HepG2 (cell line): ENCODE results near the gene RBL1. TPM values are rescaled to one million over a fixed set of nuclear protein-coding genes. Genes with fewer than 3 reads are reported as not detected.

Experiments
- FOXK1 ChIP-seq: sonication (generic); formaldehyde crosslinking; IDR thresholded peaks from 2 replicates; pipeline ENCODE4 v1.4.0; 2020; ENCODE audit warnings: low read depth, missing genetic modification reagents, borderline replicate concordance
- HNRNPH1 ChIP-seq: fragments of 200-400 bp; formaldehyde crosslinking; optimal IDR thresholded peaks from 2 replicates; pipeline ENCODE3; 2017; ENCODE audit warnings: mild to moderate bottlenecking, low read depth, low read length
- PAF1 ChIP-seq: IDR thresholded peaks from 2 replicates; pipeline ENCODE4 v1.6.1; 2016; ENCODE audit warnings: missing genetic modification reagents, missing compliant biosample characterization
- PAX8 ChIP-seq: sonication (generic); formaldehyde crosslinking; IDR thresholded peaks from 2 replicates; pipeline ENCODE4 v1.8.0; 2022; ENCODE audit warnings: mild to moderate bottlenecking, missing genetic modification reagents, borderline replicate concordance
- RFX1 ChIP-seq: fragments of 450-650 bp; IDR thresholded peaks from 2 replicates; pipeline ENCODE4 v1.6.1; 2017
- SOX13 ChIP-seq, 3 experiments: fragments of 450-650 bp in 1 of 3; sonication (generic) in 1 of 3; formaldehyde crosslinking in 1 of 3; IDR thresholded peaks in 2 of 3; conservative IDR thresholded peaks in 1 of 3; 2 replicates each; pipeline versions ENCODE4 v1.5.0 to v1.6.1; 2016 to 2020; ENCODE audit warnings: antibody characterized with exemption in 1 of 3, mild to moderate bottlenecking in 1 of 3, missing compliant biosample characterization in 1 of 3, missing genetic modification reagents in 1 of 3, moderate library complexity in 1 of 3
- SP140L ChIP-seq: sonication (generic); formaldehyde crosslinking; IDR thresholded peaks from 2 replicates; pipeline ENCODE4 v1.4.0; 2020; ENCODE audit warnings: missing genetic modification reagents, borderline replicate concordance
- TSC22D2 ChIP-seq: sonication (generic); formaldehyde crosslinking; IDR thresholded peaks from 2 replicates; pipeline ENCODE4 v1.5.1; 2020; ENCODE audit warnings: missing genetic modification reagents, mild to moderate bottlenecking, borderline replicate concordance
- ZFP1 ChIP-seq: IDR thresholded peaks from 2 replicates; pipeline ENCODE4 v1.6.1; 2016
- ZFP36 ChIP-seq: fragments of 150-350 bp; IDR thresholded peaks from 2 replicates; pipeline ENCODE4 v1.6.1; 2018; ENCODE audit warnings: borderline replicate concordance, low read length, low read depth; ENCODE audit not compliant: partially characterized antibody
- ZFX ChIP-seq: sonication (generic); formaldehyde crosslinking; IDR thresholded peaks from 2 replicates; pipeline ENCODE4 v1.4.0; 2020; ENCODE audit warnings: mild to moderate bottlenecking, low read depth, missing genetic modification reagents, moderate library complexity
- ZKSCAN1 ChIP-seq: fragments of 150-350 bp; IDR thresholded peaks from 2 replicates; pipeline ENCODE4 v1.6.1; 2014; ENCODE audit warnings: low read length
- ZNF20 ChIP-seq: sonication (generic); formaldehyde crosslinking; IDR thresholded peaks from 2 replicates; pipeline ENCODE4 v1.4.0; 2020; ENCODE audit warnings: mild to moderate bottlenecking, moderate library complexity, missing genetic modification reagents
- ZNF3 ChIP-seq: IDR thresholded peaks from 2 replicates; pipeline ENCODE4 v1.7.0; 2017; ENCODE audit warnings: inconsistent platforms
- ZNF781 ChIP-seq: sonication (generic); formaldehyde crosslinking; IDR thresholded peaks from 2 replicates; pipeline ENCODE4 v1.5.1; 2020; ENCODE audit warnings: borderline replicate concordance, mild to moderate bottlenecking, missing genetic modification reagents; ENCODE audit errors: not compliant biosample characterization
- polyA plus RNA-seq, 8 experiments: library from polyadenylated mRNA; depleted of rRNA in 3 of 8; stranded (reverse) in 7 of 8; unstranded in 1 of 8; fragments of >200 nt; fragmentation: Illumina TruSeq in 4 of 8; extraction: Trizol in 4 of 8; gene quantifications; 2 replicates each; pipeline versions ENCODE4 v1.2.1 to v1.2.3, GENCODE V29; 2011 to 2016; ENCODE audit warnings: low read depth in 4 of 8, missing spikeins in 1 of 8, mixed read lengths in 1 of 8; ENCODE audit not compliant: insufficient read depth in 1 of 8
- total RNA-seq, 5 experiments: library from RNA; depleted of rRNA; stranded (reverse); fragments of >200 nt; fragmentation: Illumina TruSeq; extraction: Trizol; gene quantifications; 2 replicates each; pipeline ENCODE4 v1.2.3, GENCODE V29; 2016; ENCODE audit warnings: low read depth in 1 of 5
- TF ChIP-seq, protein P1 (sequence below): sonication (generic); formaldehyde crosslinking; IDR thresholded peaks from 2 replicates; pipeline ENCODE4 v1.4.0; 2020; ENCODE audit warnings: missing genetic modification reagents
- TF ChIP-seq, protein P2 (sequence below): sonication (generic); formaldehyde crosslinking; IDR thresholded peaks from 2 replicates; pipeline ENCODE4 v1.4.0; 2020; ENCODE audit warnings: missing genetic modification reagents, borderline replicate concordance
- TF ChIP-seq, protein P3 (sequence below): sonication (generic); formaldehyde crosslinking; IDR thresholded peaks from 2 replicates; pipeline ENCODE4 v1.4.0; 2020; ENCODE audit warnings: missing genetic modification reagents, mild to moderate bottlenecking, borderline replicate concordance
- TF ChIP-seq, protein P4 (sequence below): fragments of 450-650 bp; IDR thresholded peaks from 2 replicates; pipeline ENCODE4 v1.6.1; 2017; ENCODE audit warnings: mild to moderate bottlenecking
- TF ChIP-seq, protein P5 (sequence below): sonication (generic); formaldehyde crosslinking; IDR thresholded peaks from 2 replicates; pipeline ENCODE4 v1.5.0; 2020; ENCODE audit warnings: missing genetic modification reagents

RBL1 gene
- total and polyA plus RNA-seq, 2 of the 13 experiments (the other 11 are each of a cell fraction or from before 2014, with no cell fraction given): 6.0 to 27.5 TPM

DNA sequence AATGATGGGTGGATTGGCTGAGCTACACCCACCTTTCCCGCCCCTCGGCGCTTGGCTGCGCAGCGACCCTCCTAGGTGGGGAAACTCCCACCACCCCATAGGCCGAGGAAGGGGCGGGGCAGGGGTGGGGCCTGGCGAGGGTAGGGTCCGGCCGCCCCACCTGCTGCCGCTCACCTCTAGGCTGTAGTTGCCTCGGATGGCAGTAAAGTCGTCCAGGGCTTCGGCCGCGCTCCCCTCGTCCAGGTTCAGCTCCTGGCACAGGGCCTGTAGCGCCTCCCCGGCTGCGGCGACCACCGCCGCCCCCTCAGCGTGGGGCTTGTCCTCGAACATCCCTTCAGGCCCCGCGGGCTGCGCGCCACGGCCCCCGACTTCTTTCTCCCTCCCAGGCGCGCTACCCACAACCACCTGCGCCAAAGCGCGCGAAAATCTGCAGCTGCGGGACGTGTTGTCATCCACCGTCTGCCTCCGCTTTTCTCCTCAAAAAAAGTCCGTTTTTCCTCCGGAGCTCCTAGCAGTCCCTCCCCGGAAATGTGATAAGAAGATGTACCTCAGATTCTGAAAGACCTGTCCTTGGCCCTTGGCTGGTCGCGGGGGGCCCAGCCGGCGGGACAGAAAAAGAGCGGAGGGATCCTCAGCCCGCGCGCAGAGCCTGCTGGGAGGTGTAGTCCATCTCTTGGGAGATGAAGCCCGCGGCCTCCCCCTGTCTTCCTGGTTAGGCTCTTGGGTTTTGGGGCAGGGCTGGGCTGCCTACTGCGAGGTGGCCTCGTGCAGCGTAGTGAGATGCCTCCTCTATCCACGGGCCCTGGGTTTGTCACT, at the start of gene RBL1 (continued):
- TF ChIP-seq ZNF781 (CRISPR knock-in tag): peak; percentile 94
- TF ChIP-seq, protein P1, sequence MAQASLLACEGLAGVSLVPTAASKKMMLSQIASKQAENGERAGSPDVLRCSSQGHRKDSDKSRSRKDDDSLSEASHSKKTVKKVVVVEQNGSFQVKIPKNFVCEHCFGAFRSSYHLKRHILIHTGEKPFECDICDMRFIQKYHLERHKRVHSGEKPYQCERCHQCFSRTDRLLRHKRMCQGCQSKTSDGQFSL (CRISPR knock-in tag): peak; percentile 83; the same call in 1 of the 2 replicates
- peak; percentile 83 for TF ChIP-seq ZFP1 (CRISPR knock-in tag)
- TF ChIP-seq RFX1: no peak
- TF ChIP-seq FOXK1 (CRISPR knock-in tag): peak; percentile 99
- TF ChIP-seq, protein P2, sequence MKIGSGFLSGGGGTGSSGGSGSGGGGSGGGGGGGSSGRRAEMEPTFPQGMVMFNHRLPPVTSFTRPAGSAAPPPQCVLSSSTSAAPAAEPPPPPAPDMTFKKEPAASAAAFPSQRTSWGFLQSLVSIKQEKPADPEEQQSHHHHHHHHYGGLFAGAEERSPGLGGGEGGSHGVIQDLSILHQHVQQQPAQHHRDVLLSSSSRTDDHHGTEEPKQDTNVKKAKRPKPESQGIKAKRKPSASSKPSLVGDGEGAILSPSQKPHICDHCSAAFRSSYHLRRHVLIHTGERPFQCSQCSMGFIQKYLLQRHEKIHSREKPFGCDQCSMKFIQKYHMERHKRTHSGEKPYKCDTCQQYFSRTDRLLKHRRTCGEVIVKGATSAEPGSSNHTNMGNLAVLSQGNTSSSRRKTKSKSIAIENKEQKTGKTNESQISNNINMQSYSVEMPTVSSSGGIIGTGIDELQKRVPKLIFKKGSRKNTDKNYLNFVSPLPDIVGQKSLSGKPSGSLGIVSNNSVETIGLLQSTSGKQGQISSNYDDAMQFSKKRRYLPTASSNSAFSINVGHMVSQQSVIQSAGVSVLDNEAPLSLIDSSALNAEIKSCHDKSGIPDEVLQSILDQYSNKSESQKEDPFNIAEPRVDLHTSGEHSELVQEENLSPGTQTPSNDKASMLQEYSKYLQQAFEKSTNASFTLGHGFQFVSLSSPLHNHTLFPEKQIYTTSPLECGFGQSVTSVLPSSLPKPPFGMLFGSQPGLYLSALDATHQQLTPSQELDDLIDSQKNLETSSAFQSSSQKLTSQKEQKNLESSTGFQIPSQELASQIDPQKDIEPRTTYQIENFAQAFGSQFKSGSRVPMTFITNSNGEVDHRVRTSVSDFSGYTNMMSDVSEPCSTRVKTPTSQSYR: peak; percentile 46; the same call in 1 of the 2 replicates
- no peak for TF ChIP-seq ZFP36
- peak; percentile 45; the same call in 1 of the 2 replicates for TF ChIP-seq TSC22D2 (CRISPR knock-in tag)
- peak; percentile 99 for TF ChIP-seq ZNF20 (CRISPR knock-in tag)
- TF ChIP-seq, protein P3, sequence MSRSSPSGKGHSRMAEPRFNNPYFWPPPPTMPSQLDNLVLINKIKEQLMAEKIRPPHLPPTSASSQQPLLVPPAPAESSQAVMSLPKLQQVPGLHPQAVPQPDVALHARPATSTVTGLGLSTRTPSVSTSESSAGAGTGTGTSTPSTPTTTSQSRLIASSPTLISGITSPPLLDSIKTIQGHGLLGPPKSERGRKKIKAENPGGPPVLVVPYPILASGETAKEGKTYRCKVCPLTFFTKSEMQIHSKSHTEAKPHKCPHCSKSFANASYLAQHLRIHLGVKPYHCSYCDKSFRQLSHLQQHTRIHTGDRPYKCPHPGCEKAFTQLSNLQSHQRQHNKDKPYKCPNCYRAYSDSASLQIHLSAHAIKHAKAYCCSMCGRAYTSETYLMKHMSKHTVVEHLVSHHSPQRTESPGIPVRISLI (CRISPR knock-in tag): peak; percentile 84
- no peak for TF ChIP-seq PAF1
- peak; percentile 97 for TF ChIP-seq SP140L
- no peak for TF ChIP-seq ZNF3 (CRISPR knock-in tag)
- TF ChIP-seq ZFX: peak; percentile 99
- no peak; the same call in 1 of the 2 replicates for TF ChIP-seq SOX13 (IDR thresholded peaks at IDR 0.05)
- TF ChIP-seq SOX13 (CRISPR knock-in tag; conservative IDR thresholded peaks at IDR 0.05 in 1 of 2, IDR thresholded peaks at IDR 0.05 in 1 of 2): peak; percentile 27 to 84; a peak in 3 of 4 replicates
- 0 out of 2 replicates have a peak, but pooled peaks have one; percentile 6 for TF ChIP-seq ZKSCAN1
- peak; percentile 97; the same call in 1 of the 2 replicates for TF ChIP-seq PAX8 (CRISPR knock-in tag)
- TF ChIP-seq, protein P4, sequence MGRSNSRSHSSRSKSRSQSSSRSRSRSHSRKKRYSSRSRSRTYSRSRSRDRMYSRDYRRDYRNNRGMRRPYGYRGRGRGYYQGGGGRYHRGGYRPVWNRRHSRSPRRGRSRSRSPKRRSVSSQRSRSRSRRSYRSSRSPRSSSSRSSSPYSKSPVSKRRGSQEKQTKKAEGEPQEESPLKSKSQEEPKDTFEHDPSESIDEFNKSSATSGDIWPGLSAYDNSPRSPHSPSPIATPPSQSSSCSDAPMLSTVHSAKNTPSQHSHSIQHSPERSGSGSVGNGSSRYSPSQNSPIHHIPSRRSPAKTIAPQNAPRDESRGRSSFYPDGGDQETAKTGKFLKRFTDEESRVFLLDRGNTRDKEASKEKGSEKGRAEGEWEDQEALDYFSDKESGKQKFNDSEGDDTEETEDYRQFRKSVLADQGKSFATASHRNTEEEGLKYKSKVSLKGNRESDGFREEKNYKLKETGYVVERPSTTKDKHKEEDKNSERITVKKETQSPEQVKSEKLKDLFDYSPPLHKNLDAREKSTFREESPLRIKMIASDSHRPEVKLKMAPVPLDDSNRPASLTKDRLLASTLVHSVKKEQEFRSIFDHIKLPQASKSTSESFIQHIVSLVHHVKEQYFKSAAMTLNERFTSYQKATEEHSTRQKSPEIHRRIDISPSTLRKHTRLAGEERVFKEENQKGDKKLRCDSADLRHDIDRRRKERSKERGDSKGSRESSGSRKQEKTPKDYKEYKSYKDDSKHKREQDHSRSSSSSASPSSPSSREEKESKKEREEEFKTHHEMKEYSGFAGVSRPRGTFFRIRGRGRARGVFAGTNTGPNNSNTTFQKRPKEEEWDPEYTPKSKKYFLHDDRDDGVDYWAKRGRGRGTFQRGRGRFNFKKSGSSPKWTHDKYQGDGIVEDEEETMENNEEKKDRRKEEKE: no peak
- TF ChIP-seq HNRNPH1: peak; percentile 22
- TF ChIP-seq, protein P5, sequence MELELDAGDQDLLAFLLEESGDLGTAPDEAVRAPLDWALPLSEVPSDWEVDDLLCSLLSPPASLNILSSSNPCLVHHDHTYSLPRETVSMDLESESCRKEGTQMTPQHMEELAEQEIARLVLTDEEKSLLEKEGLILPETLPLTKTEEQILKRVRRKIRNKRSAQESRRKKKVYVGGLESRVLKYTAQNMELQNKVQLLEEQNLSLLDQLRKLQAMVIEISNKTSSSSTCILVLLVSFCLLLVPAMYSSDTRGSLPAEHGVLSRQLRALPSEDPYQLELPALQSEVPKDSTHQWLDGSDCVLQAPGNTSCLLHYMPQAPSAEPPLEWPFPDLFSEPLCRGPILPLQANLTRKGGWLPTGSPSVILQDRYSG: peak; percentile 95
